Measurements from ENCODE around the gene VWA8.
"Not testable (repeated sequence)": the region's sequence is repeated elsewhere in the genome, so short reads cannot be mapped to it uniquely, and the experiment has no call there.

Gene VWA8

DNA sequence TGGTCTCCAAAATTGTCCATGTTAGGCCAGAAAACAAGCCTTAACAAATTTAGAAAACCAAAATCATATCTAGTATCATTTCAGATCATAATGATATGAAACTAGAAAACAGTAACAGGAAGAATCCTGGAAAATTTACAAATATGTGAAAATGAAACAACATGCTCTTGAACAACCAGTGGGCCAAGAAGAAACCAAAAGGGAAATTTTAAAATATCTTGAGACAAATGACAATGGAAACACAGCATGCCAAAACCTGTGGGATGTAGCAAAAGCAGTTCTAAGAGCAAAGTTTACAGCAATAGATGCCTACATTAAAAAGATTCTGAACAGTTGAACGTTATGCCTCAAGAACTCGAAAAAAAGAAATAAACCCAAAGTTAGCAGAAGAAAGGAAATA is 32.6 kb downstream of the VWA8 start:
- no peak overlapping the region for H3K27ac ChIP-seq (ENCODE audit: low read depth, low read length)
- no peaks in the 10 kb centered on the region for H3K27me3 ChIP-seq (ENCODE audit: control insufficient read depth, insufficient read depth, low read length)
- H3K4me1 ChIP-seq (ENCODE audit: control insufficient read depth, insufficient read depth, low read length) = peaks cover 6% of the 10 kb centered on the region; the same call in 1 of the 2 replicates
- no peak overlapping the region for H3K4me3 ChIP-seq (ENCODE audit: low read depth, low read length)
- no peaks in the 10 kb centered on the region for H3K36me3 ChIP-seq (ENCODE audit: control insufficient read depth, insufficient read depth, low read length)
- no peak overlapping the region for H3K9ac ChIP-seq (ENCODE audit: low read depth, low read length)
- H3K9me3 ChIP-seq (ENCODE audit: control insufficient read depth, insufficient read depth, low read length) = no peaks in the 10 kb centered on the region

- Histone ChIP-seq H3K27ac (ENCODE audit: low read depth, low read length) (no peak overlapping the region), H3K9me3 (ENCODE audit: control insufficient read depth, insufficient read depth, low read length) (no peaks in the 10 kb centered on the region), H3K4me1 (ENCODE audit: control insufficient read depth, insufficient read depth, low read length) (peaks cover 6% of the 10 kb centered on the region; the same call in 1 of the 2 replicates), H3K27me3 (ENCODE audit: control insufficient read depth, insufficient read depth, low read length) (no peaks in the 10 kb centered on the region), H3K36me3 (ENCODE audit: control insufficient read depth, insufficient read depth, low read length) (no peaks in the 10 kb centered on the region), H3K9ac (ENCODE audit: low read depth, low read length) (no peak overlapping the region), H3K4me3 (ENCODE audit: low read depth, low read length) (no peak overlapping the region)
These were observed 35.9 kb downstream of the VWA8 start for GRCh38 chr13:41925014-41925413.

DNA sequence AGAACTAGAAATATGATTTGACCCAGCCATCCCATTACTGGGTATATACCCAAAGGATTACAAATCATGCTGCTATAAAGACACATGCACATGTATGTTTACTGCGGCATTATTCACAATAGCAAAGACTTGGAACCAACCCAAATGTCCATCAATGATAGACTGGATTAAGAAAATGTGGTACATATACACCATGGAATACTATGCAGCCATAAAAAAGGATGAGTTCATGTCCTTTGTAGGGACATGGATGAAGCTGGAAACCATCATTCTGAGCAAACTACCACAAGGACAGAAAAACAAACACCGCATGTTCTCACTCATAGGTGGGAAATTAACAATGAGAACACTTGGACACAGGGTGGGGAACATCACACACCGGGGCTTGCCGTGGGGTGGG is 38.0 kb downstream of the VWA8 start:
- H3K9ac ChIP-seq (ENCODE audit: low read depth, low read length); H3K27ac ChIP-seq (ENCODE audit: low read depth, low read length); H3K4me1 ChIP-seq (ENCODE audit: control insufficient read depth, insufficient read depth, low read length); H3K27me3 ChIP-seq (ENCODE audit: control insufficient read depth, insufficient read depth, low read length); H3K9me3 ChIP-seq (ENCODE audit: control insufficient read depth, insufficient read depth, low read length); H3K36me3 ChIP-seq (ENCODE audit: control insufficient read depth, insufficient read depth, low read length); H3K4me3 ChIP-seq (ENCODE audit: low read depth, low read length): not testable (repeated sequence)

GRCh38 chr13:41919741-41920487 is 41.0 kb downstream of the VWA8 start:
- Histone ChIP-seq H3K4me1 (ENCODE audit: control insufficient read depth, insufficient read depth, low read length) (peaks cover 8% of the 10 kb centered on the region; the same call in 1 of the 2 replicates), H3K9ac (ENCODE audit: low read depth, low read length) (no peak overlapping the region), H3K27ac (ENCODE audit: low read depth, low read length) (no peak overlapping the region)

GRCh38 chr13:41919031-41919740 is 41.7 kb downstream of the VWA8 start:
- H3K27me3 ChIP-seq (ENCODE audit: control insufficient read depth, insufficient read depth, low read length) = no peaks in the 10 kb centered on the region
- no peaks in the 10 kb centered on the region for H3K9me3 ChIP-seq (ENCODE audit: control insufficient read depth, insufficient read depth, low read length)
- peaks cover 8% of the 10 kb centered on the region; the same call in 1 of the 2 replicates for H3K4me1 ChIP-seq (ENCODE audit: control insufficient read depth, insufficient read depth, low read length)
- no peak overlapping the region for H3K4me3 ChIP-seq (ENCODE audit: low read depth, low read length)
- H3K27ac ChIP-seq (ENCODE audit: low read depth, low read length) = no peak overlapping the region
- no peak overlapping the region for H3K9ac ChIP-seq (ENCODE audit: low read depth, low read length)
- no peaks in the 10 kb centered on the region for H3K36me3 ChIP-seq (ENCODE audit: control insufficient read depth, insufficient read depth, low read length)

More at GRCh38 chr13:41919741-41920487, 41.0 kb downstream of the VWA8 start:
- H3K4me3 ChIP-seq (ENCODE audit: low read depth, low read length) = no peak overlapping the region
- H3K36me3 ChIP-seq (ENCODE audit: control insufficient read depth, insufficient read depth, low read length) = no peaks in the 10 kb centered on the region
- no peaks in the 10 kb centered on the region for H3K9me3 ChIP-seq (ENCODE audit: control insufficient read depth, insufficient read depth, low read length)
- H3K27me3 ChIP-seq (ENCODE audit: control insufficient read depth, insufficient read depth, low read length) = no peaks in the 10 kb centered on the region

DNA sequence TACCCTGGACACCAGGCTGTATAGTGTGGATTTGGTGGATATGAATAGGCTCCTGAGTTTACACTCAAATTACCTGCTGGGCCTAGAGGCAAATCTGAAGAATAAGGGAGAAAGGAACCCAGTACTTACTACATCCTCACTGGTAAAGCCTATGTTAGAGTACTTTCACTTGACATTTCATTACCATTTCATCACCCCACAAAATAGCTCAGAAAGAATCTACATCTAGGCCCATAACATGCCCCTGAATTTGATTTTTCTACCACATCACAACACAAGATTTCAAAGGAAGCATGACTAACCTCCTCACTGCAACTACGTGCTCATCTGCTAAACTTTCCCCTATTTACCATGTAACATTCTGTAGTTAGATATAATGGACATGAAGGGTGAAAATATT is 43.3 kb downstream of the VWA8 start:
- H3K36me3 ChIP-seq (ENCODE audit: control insufficient read depth, insufficient read depth, low read length) = no peaks in the 10 kb centered on the region
- H3K4me3 ChIP-seq (ENCODE audit: low read depth, low read length) = no peak overlapping the region
- H3K9ac ChIP-seq (ENCODE audit: low read depth, low read length) = no peak overlapping the region
- no peaks in the 10 kb centered on the region for H3K9me3 ChIP-seq (ENCODE audit: control insufficient read depth, insufficient read depth, low read length)
- no peaks in the 10 kb centered on the region for H3K27me3 ChIP-seq (ENCODE audit: control insufficient read depth, insufficient read depth, low read length)
- 0 out of 2 replicates have a peak, but pooled peaks cover 2% of the 10 kb centered on the region for H3K4me1 ChIP-seq (ENCODE audit: control insufficient read depth, insufficient read depth, low read length)
- H3K27ac ChIP-seq (ENCODE audit: low read depth, low read length) = no peak overlapping the region

GRCh38 chr13:41916173-41916954 is 44.5 kb downstream of the VWA8 start:
- Histone ChIP-seq H3K4me1 (ENCODE audit: control insufficient read depth, insufficient read depth, low read length) (0 out of 2 replicates have a peak, but pooled peaks cover 2% of the 10 kb centered on the region), H3K27me3 (ENCODE audit: control insufficient read depth, insufficient read depth, low read length) (no peaks in the 10 kb centered on the region), H3K9me3 (ENCODE audit: control insufficient read depth, insufficient read depth, low read length) (no peaks in the 10 kb centered on the region), H3K27ac (ENCODE audit: low read depth, low read length) (no peak overlapping the region), H3K36me3 (ENCODE audit: control insufficient read depth, insufficient read depth, low read length) (no peaks in the 10 kb centered on the region), H3K4me3 (ENCODE audit: low read depth, low read length) (no peak overlapping the region), H3K9ac (ENCODE audit: low read depth, low read length) (no peak overlapping the region)

- no peaks in the 10 kb centered on the region for H3K27me3 ChIP-seq (ENCODE audit: control insufficient read depth, insufficient read depth, low read length)
- no peak overlapping the region for H3K4me3 ChIP-seq (ENCODE audit: low read depth, low read length)
- H3K36me3 ChIP-seq (ENCODE audit: control insufficient read depth, insufficient read depth, low read length) = no peaks in the 10 kb centered on the region
- no peak overlapping the region for H3K9ac ChIP-seq (ENCODE audit: low read depth, low read length)
- H3K9me3 ChIP-seq (ENCODE audit: control insufficient read depth, insufficient read depth, low read length) = no peaks in the 10 kb centered on the region
- H3K27ac ChIP-seq (ENCODE audit: low read depth, low read length) = no peak overlapping the region
- H3K4me1 ChIP-seq (ENCODE audit: control insufficient read depth, insufficient read depth, low read length) = 0 out of 2 replicates have a peak, but pooled peaks cover 2% of the 10 kb centered on the region
These were observed 45.8 kb downstream of the VWA8 start for GRCh38 chr13:41915081-41915480.

GRCh38 chr13:41914552-41914951 is 46.4 kb downstream of the VWA8 start:
- H3K9me3 ChIP-seq (ENCODE audit: control insufficient read depth, insufficient read depth, low read length) = no peaks in the 10 kb centered on the region
- H3K27ac ChIP-seq (ENCODE audit: low read depth, low read length) = no peak overlapping the region
- 0 out of 2 replicates have a peak, but pooled peaks cover 2% of the 10 kb centered on the region for H3K4me1 ChIP-seq (ENCODE audit: control insufficient read depth, insufficient read depth, low read length)
- no peaks in the 10 kb centered on the region for H3K27me3 ChIP-seq (ENCODE audit: control insufficient read depth, insufficient read depth, low read length)
- H3K4me3 ChIP-seq (ENCODE audit: low read depth, low read length) = no peak overlapping the region
- no peaks in the 10 kb centered on the region for H3K36me3 ChIP-seq (ENCODE audit: control insufficient read depth, insufficient read depth, low read length)
- H3K9ac ChIP-seq (ENCODE audit: low read depth, low read length) = no peak overlapping the region

DNA sequence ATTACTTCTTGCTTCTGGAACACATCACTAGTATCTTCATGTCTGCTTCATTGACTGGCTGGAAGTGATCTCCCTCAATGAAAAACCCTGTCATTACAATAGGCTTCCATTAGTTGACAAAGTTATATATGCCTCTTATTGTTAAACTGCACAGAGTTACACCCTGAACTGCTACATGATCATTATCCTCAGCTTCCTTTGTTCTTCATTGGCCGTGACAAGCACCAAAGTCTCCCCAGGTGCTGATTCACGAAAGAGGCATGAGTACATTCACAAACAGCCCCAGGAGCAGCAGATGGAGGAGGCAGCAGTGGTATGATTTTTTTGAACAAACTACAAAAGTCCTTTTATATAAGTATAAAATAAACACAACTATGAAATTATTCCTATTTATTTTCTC is 51.4 kb downstream of the VWA8 start:
- no peaks in the 10 kb centered on the region for H3K4me1 ChIP-seq (ENCODE audit: control insufficient read depth, insufficient read depth, low read length)

More for the DNA sequence above, 51.4 kb downstream of the VWA8 start:
- Histone ChIP-seq H3K27ac (ENCODE audit: low read depth, low read length) (no peak overlapping the region), H3K36me3 (ENCODE audit: control insufficient read depth, insufficient read depth, low read length) (peaks cover 17% of the 10 kb centered on the region), H3K9me3 (ENCODE audit: control insufficient read depth, insufficient read depth, low read length) (no peaks in the 10 kb centered on the region), H3K9ac (ENCODE audit: low read depth, low read length) (no peak overlapping the region), H3K27me3 (ENCODE audit: control insufficient read depth, insufficient read depth, low read length) (no peaks in the 10 kb centered on the region), H3K4me3 (ENCODE audit: low read depth, low read length) (no peak overlapping the region)

All from HUES48 (cell line).